Aorta (tissue), 5 donors: Measurements from ENCODE around the gene GABRD. TPM values are rescaled to one million over a fixed set of nuclear protein-coding genes. Genes with fewer than 3 reads are reported as not detected.
"Not testable (repeated sequence)": the region's sequence is repeated elsewhere in the genome, so short reads cannot be mapped to it uniquely, and the experiment has no call there.

ENCODE experiments used
- ATAC-seq: fragments of 200-7000 bp; cut with Tn5 transposase; one replicate; pipeline ENCODE4 v1.9.1; 2022; ENCODE audit warnings: moderate library complexity; ENCODE audit not compliant: low FRiP score
- DNase-seq, 2 donors: peaks; one replicate each; pipeline ENCODE4 v3.0.0-alpha.2; 2020
- H3K27ac ChIP-seq, 2 donors: one replicate each; pipeline ENCODE4 v1.5.1; 2013; ENCODE audit warnings: low read length in 2 of 2, mild to moderate bottlenecking in 2 of 2, moderate library complexity in 2 of 2, control low read depth in 1 of 2, inconsistent platforms in 1 of 2, low read depth in 1 of 2
- H3K27me3 ChIP-seq, 2 donors: one replicate each; pipeline ENCODE4 v1.6.1; 2013; ENCODE audit warnings: control low read depth in 1 of 2, low read length in 1 of 2, mild to moderate bottlenecking in 1 of 2, moderate library complexity in 1 of 2; ENCODE audit not compliant: insufficient read depth in 2 of 2, control insufficient read depth in 1 of 2
- H3K36me3 ChIP-seq, 2 donors: one replicate each; pipeline ENCODE4 v1.6.1; 2013; ENCODE audit warnings: control low read depth in 1 of 2, low read length in 1 of 2, mild to moderate bottlenecking in 1 of 2; ENCODE audit not compliant: insufficient read depth in 2 of 2, control insufficient read depth in 1 of 2
- H3K4me1 ChIP-seq, 2 donors: one replicate each; pipeline ENCODE4 v1.6.1; 2013; ENCODE audit warnings: low read length in 2 of 2, control low read depth in 1 of 2, mild to moderate bottlenecking in 1 of 2, moderate library complexity in 1 of 2; ENCODE audit not compliant: insufficient read depth in 2 of 2, control insufficient read depth in 1 of 2
- H3K4me3 ChIP-seq, 2 donors: one replicate each; pipeline ENCODE4 v1.5.1; 2013; ENCODE audit warnings: low read length in 2 of 2, control low read depth in 1 of 2, mild to moderate bottlenecking in 1 of 2
- H3K9me3 ChIP-seq: one replicate; pipeline ENCODE4 v1.6.1; 2013; ENCODE audit warnings: mild to moderate bottlenecking, low read length; ENCODE audit not compliant: control insufficient read depth
- whole genome bisulfite sequencing, 2 donors: extraction: QIAGEN DNeasy Blood & Tissue Kit; methylation state at CpG; one replicate each; pipeline ENCODE4 v1.1.7; 2013; 5-methylcytosine and 5-hydroxymethylcytosine counted together
- intact Hi-C, 2 donors: fragments of 100-400 bp; cut with DNase I; formaldehyde crosslinking; loops; one replicate each; pipeline versions ENCODE4 v1.14.2 to v1.15.0; 2022
- polyA plus RNA-seq, 2 donors: library from polyadenylated mRNA; stranded (reverse); fragments of 200-250 nt; gene quantifications; one replicate each; pipeline ENCODE4 v1.2.3, GENCODE V29; 2013
- total RNA-seq, 2 donors: library from RNA; stranded (reverse); fragmentation: NEBNext Ultra II Directional; extraction: Animal tissue kit (Norgen Biotek cat#: 25700); gene quantifications; one replicate each; pipeline ENCODE4 v1.2.1, GENCODE V29; 2021
- donor health status: healthy with polysubstance abuse.
- donor health status: Bipolar disorder and iron deficiency.
- donor health status: DM: no; HTN: no; CAD: no.
- donor health status: DM: no; HTN: no; CAD: no.
- donor health status: DM: yes; HTN: yes; CAD: no.

Gene GABRD
- total and polyA plus RNA-seq, 4 donors, result 0.49 to 1.2 TPM; not detected in 2

DNA sequence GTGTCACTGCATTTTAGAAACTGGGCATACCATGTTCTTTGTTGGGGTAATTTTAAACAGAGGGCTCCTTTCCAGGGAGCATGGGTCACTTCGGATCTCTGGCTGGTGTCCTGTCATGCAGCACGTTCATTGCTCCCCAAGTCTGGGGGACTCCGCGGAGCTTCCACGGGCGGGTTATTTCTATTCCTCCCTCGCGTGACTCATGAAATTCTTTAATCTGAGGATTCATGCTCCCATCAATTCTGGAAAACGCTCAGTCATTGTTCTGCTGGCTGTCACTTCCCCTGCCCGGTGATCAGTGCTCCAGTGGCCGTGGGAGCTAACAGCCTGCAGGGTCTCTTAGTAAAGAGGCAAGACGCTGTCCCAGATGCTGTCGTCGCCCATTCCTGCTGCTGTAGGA is 43.6 kb upstream of the GABRD start:
- Histone ChIP-seq H3K27me3 (no peaks in the 10 kb centered on the region), H3K27ac (no peak overlapping the region), H3K4me1 (no peaks in the 10 kb centered on the region), H3K4me3 (no peak overlapping the region), H3K36me3 (no peaks in the 10 kb centered on the region), H3K9me3 (no peaks in the 10 kb centered on the region)
- DNase-seq (no peak), ATAC-seq (no peak)
- WGBS, 2 donors, result 73 to 76% methylated on average over 14 of the region's 14 CpGs
- intact Hi-C loops, result no loop called here

GRCh38 chr1:1976031-1976430 is 43.1 kb upstream of the GABRD start:
- H3K4me3 ChIP-seq, result no peak overlapping the region
- ATAC-seq (no peak), DNase-seq (no peak)
- no peaks in the 10 kb centered on the region for H3K36me3 ChIP-seq
- 79 to 82% methylated on average over 19 of the region's 19 CpGs for WGBS, 2 donors
- no peak overlapping the region for H3K27ac ChIP-seq
- H3K27me3 ChIP-seq, result no peaks in the 10 kb centered on the region
- intact Hi-C loops, result no loop called here
- H3K9me3 ChIP-seq, result no peaks in the 10 kb centered on the region
- H3K4me1 ChIP-seq, result no peaks in the 10 kb centered on the region

- no peaks in the 10 kb centered on the region for H3K4me1 ChIP-seq
- H3K27me3 ChIP-seq, result no peaks in the 10 kb centered on the region
- H3K27ac ChIP-seq, result no peak overlapping the region
- no peak for ATAC-seq
- DNase-seq, result no peak
- intact Hi-C loops, result no loop called here
- no peak overlapping the region for H3K4me3 ChIP-seq
- H3K36me3 ChIP-seq, result no peaks in the 10 kb centered on the region
- WGBS, 2 donors, result 86 to 88% methylated on average over 11 of the region's 11 CpGs
- H3K9me3 ChIP-seq, result no peaks in the 10 kb centered on the region
Observed at GRCh38 chr1:1978108-1978507, 41.0 kb upstream of the GABRD start.

- H3K4me1 ChIP-seq, H3K4me3 ChIP-seq, ATAC-seq, DNase-seq, intact Hi-C loops, H3K9me3 ChIP-seq, H3K27ac ChIP-seq, H3K36me3 ChIP-seq, H3K27me3 ChIP-seq: not testable (repeated sequence)
- WGBS, 2 donors, result 92 to 93% methylated on average over 45 to 51 of the region's 51 CpGs
Observed at GRCh38 chr1:1978690-1979481, 40.3 kb upstream of the GABRD start.

- ATAC-seq (no peak), DNase-seq (no peak)
- WGBS, 2 donors, result 96% methylated on average over 61 of the region's 61 CpGs
- Histone ChIP-seq H3K27me3 (no peaks in the 10 kb centered on the region), H3K9me3 (no peaks in the 10 kb centered on the region), H3K4me3 (no peak overlapping the region), H3K4me1 (no peaks in the 10 kb centered on the region), H3K36me3 (no peaks in the 10 kb centered on the region), H3K27ac (no peak overlapping the region)
- intact Hi-C loops, result no loop called here
Observed at GRCh38 chr1:1979482-1980165, 39.5 kb upstream of the GABRD start.

GRCh38 chr1:1980467-1981141 is 38.5 kb upstream of the GABRD start:
- intact Hi-C loops, result no loop called here
- 92 to 93% methylated on average over 42 of the region's 42 CpGs for WGBS, 2 donors
- no peak for DNase-seq
- no peaks in the 10 kb centered on the region for H3K9me3 ChIP-seq
- H3K4me3 ChIP-seq, result no peak overlapping the region
- no peaks in the 10 kb centered on the region for H3K4me1 ChIP-seq
- H3K27ac ChIP-seq, result no peak overlapping the region
- no peaks in the 10 kb centered on the region for H3K36me3 ChIP-seq
- no peaks in the 10 kb centered on the region for H3K27me3 ChIP-seq
- ATAC-seq, result no peak

GRCh38 chr1:1981142-1981500 is 38.0 kb upstream of the GABRD start:
- intact Hi-C loops, result no loop called here
- H3K4me3 ChIP-seq, result no peak overlapping the region
- H3K4me1 ChIP-seq, result no peaks in the 10 kb centered on the region
- no peaks in the 10 kb centered on the region for H3K9me3 ChIP-seq
- no peak for DNase-seq
- no peak for ATAC-seq
- no peaks in the 10 kb centered on the region for H3K36me3 ChIP-seq
- H3K27ac ChIP-seq, result no peak overlapping the region
- 96% methylated on average over 26 of the region's 26 CpGs for WGBS, 2 donors
- H3K27me3 ChIP-seq, result no peaks in the 10 kb centered on the region

- H3K4me3 ChIP-seq, H3K27me3 ChIP-seq, H3K36me3 ChIP-seq, H3K4me1 ChIP-seq, H3K27ac ChIP-seq, ATAC-seq, DNase-seq, H3K9me3 ChIP-seq, intact Hi-C loops: not testable (repeated sequence)
- 97 to 98% methylated on average over 62 to 72 of the region's 73 CpGs for WGBS, 2 donors
Observed at GRCh38 chr1:1981631-1982327, 37.4 kb upstream of the GABRD start.
